K562 (cell line): ENCODE data around the gene PLCE1. TPM values are rescaled to one million over a fixed set of nuclear protein-coding genes. Genes with fewer than 3 reads are reported as not detected.

Source experiments
- ATAC-seq: fragments of 200-7000 bp; cut with Tn5 transposase; 3 replicates; pipeline ENCODE4 v1.9.1; 2020; ENCODE audit warnings: moderate library complexity
- BruUV-seq: library from RNA; stranded (reverse); fragments of 400-500 nt; replicated peaks from 2 replicates; lab custom pipeline; 2021; lab: Mats Ljungman, UMichigan
- CTCF ChIA-PET: fragments of 300-600 bp; formaldehyde crosslinking; extraction: SDS; loops from one replicate; lab custom pipeline; 2021; ENCODE audit warnings: low intra/inter-chr PET ratio; lab: Yijun Ruan, JAX
- POLR2A ChIA-PET: fragments of 300-600, 350-650 bp; sonication (Branson Sonifier 250); formaldehyde crosslinking; extraction: SDS; loops from one replicate; lab custom pipeline; 2021; ENCODE audit warnings: antibody characterized with exemption, inconsistent platforms; lab: Yijun Ruan, JAX
- DNase-seq, 4 experiments: peaks; one replicate each; pipeline versions ENCODE4 v3.0.0 to v3.0.0-alpha.2; 2011 to 2018; ENCODE audit warnings: low spot score in 3 of 4, mixed read lengths in 3 of 4; ENCODE audit errors: extremely low read depth in 1 of 4
- FAIRE-seq: peaks from 2 replicates; lab custom pipeline; 2011; peaks lifted over from hg19 to GRCh38; lab: Jason Lieb, UNC
- H2AFZ ChIP-seq: 2 replicates; pipeline ENCODE4 v1.6.0; 2011; ENCODE audit warnings: low read depth, low read length, control low read depth, inconsistent platforms
- H3K27ac ChIP-seq: fragments of 200-600 bp; 3 replicates; pipeline ENCODE4 v1.8.0; 2011; ENCODE audit warnings: low read depth, mild to moderate bottlenecking, control low read depth, inconsistent platforms, low read length, moderate library complexity, mixed read lengths; ENCODE audit errors: extremely low read depth
- H3K27me3 ChIP-seq, 2 experiments: fragments of 300-600 bp in 1 of 2; 2 replicates in 1 of 2; 3 replicates in 1 of 2; pipeline versions ENCODE4 v1.6.0 to v1.8.0; 2011; ENCODE audit warnings: inconsistent platforms in 2 of 2, low read length in 2 of 2, mild to moderate bottlenecking in 1 of 2, mixed read lengths in 1 of 2, moderate library complexity in 1 of 2; ENCODE audit not compliant: control insufficient read depth in 2 of 2, insufficient read depth in 2 of 2
- H3K36me3 ChIP-seq: fragments of 300-600 bp; 3 replicates; pipeline ENCODE4 v1.8.0; 2011; ENCODE audit warnings: mild to moderate bottlenecking, low read length, inconsistent platforms; ENCODE audit not compliant: control insufficient read depth, insufficient read depth
- H3K4me1 ChIP-seq, 2 experiments: fragments of 200-600 bp in 1 of 2; replicated peaks in 1 of 2; 2 replicates in 1 of 2; 3 replicates in 1 of 2; pipeline versions ENCODE4 v1.5.1 to v1.8.0; 2011; ENCODE audit warnings: inconsistent platforms in 2 of 2, low read length in 2 of 2, mild to moderate bottlenecking in 1 of 2, mixed read lengths in 1 of 2, moderate library complexity in 1 of 2; ENCODE audit not compliant: control insufficient read depth in 2 of 2, insufficient read depth in 2 of 2
- H3K4me2 ChIP-seq: 2 replicates; pipeline ENCODE4 v1.6.1; 2011; ENCODE audit warnings: low read length, control low read depth, inconsistent platforms, mixed read lengths; ENCODE audit not compliant: insufficient read depth
- H3K4me3 ChIP-seq: fragments of 200-600 bp; sonication (generic), shearing (Covaris generic); 2 replicates; pipeline ENCODE4 v1.5.1; 2016; ENCODE audit warnings: control low read depth, inconsistent platforms
- H3K79me2 ChIP-seq: fragments of 200-600 bp; 3 replicates; pipeline ENCODE4 v1.8.0; 2011; ENCODE audit warnings: low read length, inconsistent platforms; ENCODE audit not compliant: control insufficient read depth, insufficient read depth
- H3K9ac ChIP-seq, 2 experiments: 2 replicates each; pipeline versions ENCODE4 v1.6.0 to v1.6.1; 2011; ENCODE audit warnings: low read depth in 2 of 2, low read length in 2 of 2, control low read depth in 1 of 2, inconsistent platforms in 1 of 2, mild to moderate bottlenecking in 1 of 2, mixed read lengths in 1 of 2; ENCODE audit not compliant: insufficient read depth in 1 of 2
- H3K9me1 ChIP-seq: one replicate; pipeline ENCODE4 v1.6.0; 2011; ENCODE audit warnings: inconsistent platforms, mild to moderate bottlenecking, low read length, moderate library complexity; ENCODE audit not compliant: control insufficient read depth, insufficient read depth
- H3K9me3 ChIP-seq: replicated peaks from 2 replicates; pipeline ENCODE4 v1.5.1; 2011; ENCODE audit warnings: low read depth, low read length, inconsistent platforms; ENCODE audit not compliant: control insufficient read depth, insufficient read depth
- H4K20me1 ChIP-seq: replicated peaks from 2 replicates; pipeline ENCODE4 v1.6.1; 2011; ENCODE audit warnings: low read length, inconsistent platforms, mixed read lengths; ENCODE audit not compliant: control insufficient read depth, insufficient read depth
- BDP1 ChIP-seq: IDR thresholded peaks from 3 replicates; pipeline ENCODE4 v1.6.1; 2011; ENCODE audit not compliant: insufficient read length, insufficient read depth
- CGGBP1 ChIP-seq: fragments of 250-450 bp; sonication (Bioruptor Pico); IDR thresholded peaks from 2 replicates; pipeline ENCODE4 v1.9.0; 2021; ENCODE audit warnings: mild to moderate bottlenecking
- DEAF1 ChIP-seq: fragments of 450-650 bp; formaldehyde crosslinking; IDR thresholded peaks from 2 replicates; pipeline ENCODE4 v1.4.0; 2020; ENCODE audit warnings: mild to moderate bottlenecking, moderate library complexity
- ERF ChIP-seq: fragments of 450-650 bp; formaldehyde crosslinking; IDR thresholded peaks from 2 replicates; pipeline ENCODE4 v1.4.0; 2020; ENCODE audit warnings: mild to moderate bottlenecking, mixed read lengths
- ETS1 ChIP-seq: conservative IDR thresholded peaks from 2 replicates; pipeline ENCODE4 v1.6.1; 2011; ENCODE audit warnings: low read depth, mild to moderate bottlenecking, low read length; ENCODE audit not compliant: control insufficient read depth
- FOXA1 ChIP-seq: fragments of 450-650 bp; IDR thresholded peaks from 2 replicates; pipeline ENCODE4 v1.6.1; 2016; ENCODE audit warnings: mild to moderate bottlenecking, borderline replicate concordance
- FOXK1 ChIP-seq: sonication (generic); formaldehyde crosslinking; IDR thresholded peaks from 2 replicates; pipeline ENCODE4 v1.8.0; 2022; ENCODE audit warnings: missing genetic modification reagents, mild to moderate bottlenecking, borderline replicate concordance
- HMG20A ChIP-seq: fragments of 450-650 bp; formaldehyde crosslinking; conservative IDR thresholded peaks from 2 replicates; pipeline ENCODE4 v1.4.0; 2020; ENCODE audit warnings: mild to moderate bottlenecking, mixed read lengths
- POLR2AphosphoS2 ChIP-seq: IDR thresholded peaks from 2 replicates; pipeline ENCODE4 v1.6.1; 2012; ENCODE audit warnings: low read length, improper control_type of control experiment
- SIRT6 ChIP-seq: IDR thresholded peaks from one replicate; pipeline ENCODE4 v1.6.1; 2012; ENCODE audit warnings: low read depth, mild to moderate bottlenecking, control low read depth, inconsistent platforms, low read length, moderate library complexity
- SMAD2 ChIP-seq: fragments of 150-350 bp; IDR thresholded peaks from 2 replicates; pipeline ENCODE4 v1.6.1; 2014; ENCODE audit warnings: low read depth, mild to moderate bottlenecking, low read length
- TARDBP ChIP-seq: fragments of 450-650 bp; IDR thresholded peaks from 2 replicates; pipeline ENCODE4 v1.6.1; 2016
- ZC3H4 ChIP-seq: sonication (generic); formaldehyde crosslinking; IDR thresholded peaks from 2 replicates; pipeline ENCODE4 v1.9.0; 2021; ENCODE audit warnings: missing genetic modification reagents, borderline replicate concordance
- ZNF3 ChIP-seq: fragments of 250-450 bp; sonication (Bioruptor Pico); IDR thresholded peaks from 2 replicates; pipeline ENCODE4 v1.5.0; 2021; ENCODE audit warnings: mild to moderate bottlenecking, moderate library complexity
- ZNF444 ChIP-seq: fragments of 250-450 bp; sonication (Bioruptor Pico); IDR thresholded peaks from 2 replicates; pipeline ENCODE4 v1.4.0; 2020; ENCODE audit warnings: mild to moderate bottlenecking, moderate library complexity
- WGBS: fragments of 100-300 bp; shearing (Covaris generic); methylation state at CpG from one replicate; pipeline ENCODE4 v1.1.6; 2016; ENCODE audit warnings: low coverage, mixed read lengths; ENCODE audit not compliant: insufficient coverage; ENCODE audit errors: missing lambda C conversion rate; 5-methylcytosine and 5-hydroxymethylcytosine counted together
- in situ Hi-C: fragments of 300-500 bp; cut with MboI; formaldehyde crosslinking; loops from 4 replicates; pipeline ENCODE4 v1.15.0; 2018; ENCODE audit warnings: inconsistent platforms, mixed read lengths
- intact Hi-C: fragments of 100-400 bp; cut with micrococcal nuclease; formaldehyde crosslinking; loops from 2 replicates; pipeline ENCODE4 v1.14.2; 2022
- polyA plus RNA-seq, 8 experiments: library from polyadenylated mRNA; depleted of rRNA in 4 of 8; stranded (reverse) in 5 of 8; unstranded in 3 of 8; fragments of >200 nt; fragmentation: Nextera tagmentation in 2 of 8; fragmentation: Illumina TruSeq in 1 of 8; extraction: Ambion mirVana in 2 of 8; extraction: Trizol in 1 of 8; gene quantifications; 2 replicates each; pipeline versions ENCODE4 v1.2.1 to v1.2.3, GENCODE V29; 2011 to 2014; ENCODE audit warnings: inconsistent platforms in 1 of 8, missing spikeins in 1 of 8
- total RNA-seq, 7 experiments: library from RNA; depleted of rRNA in 6 of 7; stranded (reverse); fragments of >200 nt in 6 of 7; fragmentation: Illumina TruSeq in 2 of 7; extraction: Trizol in 2 of 7; gene quantifications; 2 replicates each; pipeline versions ENCODE4 v1.2.1 to v1.2.3, GENCODE V29; 2011 to 2021; ENCODE audit warnings: low replicate concordance in 1 of 7

Gene PLCE1
- total and polyA plus RNA-seq, 9 of the 15 experiments (the other 6 are each of a cell fraction or from before 2014, with no cell fraction given), result under 0.01 to 0.52 (median 0.13) TPM; not detected in 5

- DNase-seq (no peak), FAIRE-seq (no peak), ATAC-seq (no peak)
- TF ChIP-seq BDP1 (no peak), ZNF444 (no peak), ZNF3 (CRISPR knock-in tag) (no peak), SMAD2 (no peak), SIRT6 (no peak), TARDBP (no peak), HMG20A (CRISPR knock-in tag) (no peak), FOXK1 (CRISPR knock-in tag) (no peak), POLR2AphosphoS2 (no peak), ZC3H4 (no peak), DEAF1 (CRISPR knock-in tag) (no peak), ERF (CRISPR knock-in tag) (no peak), FOXA1 (no peak), CGGBP1 (CRISPR knock-in tag) (no peak), ETS1 (no peak)
- no peak overlapping the region for H3K27ac ChIP-seq
- no peaks in the 10 kb centered on the region for H3K79me2 ChIP-seq
- intact Hi-C loops, result no loop called here
- H2AFZ ChIP-seq, result no peak overlapping the region
- no peak overlapping the region for H3K4me2 ChIP-seq
- no peak overlapping the region for H3K4me3 ChIP-seq
- no peaks in the 10 kb centered on the region for H3K36me3 ChIP-seq
- H3K4me1 ChIP-seq, result no peaks in the 10 kb centered on the region
- ChIA-PET CTCF (no interaction called here), POLR2A (no interaction called here)
- no TSS peak for BruUV-seq
- H4K20me1 ChIP-seq, result no peaks in the 10 kb centered on the region
- 0% methylated on average over 3 of the region's 3 CpGs for WGBS
- H3K9me1 ChIP-seq, result no peaks in the 10 kb centered on the region
- in situ Hi-C loops, result no loop called here
- H3K9me3 ChIP-seq, result no peaks in the 10 kb centered on the region
- H3K9ac ChIP-seq, result no peak overlapping the region
- H3K27me3 ChIP-seq, result no peaks in the 10 kb centered on the region
Measured at GRCh38 chr10:93977442-93977841, 16.3 kb upstream of the PLCE1 start.
